SK-N-SH (cell line): ENCODE measurements around the gene CACYBP. TPM values are rescaled to one million over a fixed set of nuclear protein-coding genes. Genes with fewer than 3 reads are reported as not detected.

Experiments used
- CTCF ChIA-PET: fragments of 300-600, 350-600 bp; formaldehyde crosslinking; extraction: SDS; loops from one replicate; lab custom pipeline; 2021; lab: Yijun Ruan, JAX
- POLR2A ChIA-PET: fragments of 350-600 bp; sonication (Branson Sonifier 250); formaldehyde crosslinking; extraction: SDS; loops from one replicate; lab custom pipeline; 2020; ENCODE audit warnings: antibody characterized with exemption, inconsistent platforms; lab: Yijun Ruan, JAX
- DNase-seq: peaks from one replicate; pipeline ENCODE4 v3.0.0; 2012
- H2AFZ ChIP-seq: fragments of 200-600 bp; sonication (generic); 2 replicates; pipeline ENCODE4 v1.8.1; 2016; ENCODE audit warnings: antibody characterized with exemption, mild to moderate bottlenecking, low read depth
- H3F3A ChIP-seq: fragments of 200-600 bp; sonication (generic); replicated peaks from 2 replicates; pipeline ENCODE3; 2016; ENCODE audit warnings: antibody characterized with exemption, mild to moderate bottlenecking; ENCODE audit not compliant: insufficient read depth
- H3K27ac ChIP-seq, 2 experiments: fragments of 200-500 bp in 1 of 2; fragments of 200-600 bp in 1 of 2; sonication (Bioruptor generic) in 1 of 2; sonication (generic), shearing (Covaris generic) in 1 of 2; 2 replicates each; pipeline versions ENCODE4 v1.5.1 to v1.6.1; 2014 to 2016; ENCODE audit warnings: low read depth in 2 of 2, inconsistent platforms in 1 of 2, low read length in 1 of 2, mild to moderate bottlenecking in 1 of 2, mixed read lengths in 1 of 2
- H3K27me3 ChIP-seq: fragments of 200-600 bp; sonication (generic), shearing (Covaris generic); 2 replicates; pipeline ENCODE4 v1.6.1; 2016; ENCODE audit warnings: mixed run types; ENCODE audit not compliant: insufficient read depth
- H3K36me3 ChIP-seq, 2 experiments: fragments of 200-500 bp in 1 of 2; fragments of 200-600 bp in 1 of 2; sonication (Bioruptor generic) in 1 of 2; sonication (generic) in 1 of 2; replicated peaks in 1 of 2; 2 replicates each; pipeline versions ENCODE3 to v1.5.1; 2014 to 2016; ENCODE audit warnings: low read length in 1 of 2, mild to moderate bottlenecking in 1 of 2; ENCODE audit not compliant: insufficient read depth in 2 of 2, control insufficient read depth in 1 of 2
- H3K4me1 ChIP-seq, 2 experiments: fragments of 200-500 bp in 1 of 2; fragments of 200-600 bp in 1 of 2; sonication (Bioruptor generic) in 1 of 2; sonication (generic), shearing (Covaris generic) in 1 of 2; 2 replicates each; pipeline versions ENCODE4 v1.5.1 to v1.6.1; 2014 to 2016; ENCODE audit warnings: low read depth in 1 of 2, low read length in 1 of 2, mixed run types in 1 of 2; ENCODE audit not compliant: insufficient read depth in 2 of 2, control insufficient read depth in 1 of 2
- H3K4me2 ChIP-seq: fragments of 200-600 bp; sonication (generic), shearing (Covaris generic); 2 replicates; pipeline ENCODE4 v1.6.1; 2017; ENCODE audit warnings: mixed run types
- H3K4me3 ChIP-seq, 2 experiments: fragments of 200-500 bp in 1 of 2; fragments of 200-600 bp in 1 of 2; sonication (Bioruptor generic) in 1 of 2; sonication (generic), shearing (Covaris generic) in 1 of 2; 2 replicates each; pipeline versions ENCODE4 v1.5.1 to v1.8.1; 2014 to 2016; ENCODE audit warnings: low read depth in 2 of 2, inconsistent platforms in 1 of 2, low read length in 1 of 2, mild to moderate bottlenecking in 1 of 2, mixed read lengths in 1 of 2, moderate library complexity in 1 of 2
- H3K79me2 ChIP-seq: fragments of 200-600 bp; sonication (generic); 2 replicates; pipeline ENCODE4 v1.8.1; 2017; ENCODE audit warnings: mild to moderate bottlenecking; ENCODE audit not compliant: insufficient read depth
- H3K9ac ChIP-seq: fragments of 200-600 bp; sonication (generic); 2 replicates; pipeline ENCODE4 v1.6.1; 2017; ENCODE audit warnings: mixed run types
- H3K9me2 ChIP-seq: fragments of 200-600 bp; sonication (generic); 2 replicates; pipeline ENCODE4 v1.6.1; 2017; ENCODE audit warnings: mixed run types
- H3K9me3 ChIP-seq: fragments of 200-600 bp; sonication (generic); 2 replicates; pipeline ENCODE4 v1.6.1; 2017; ENCODE audit warnings: mixed run types, mild to moderate bottlenecking, moderate library complexity
- H4K20me1 ChIP-seq: fragments of 200-600 bp; sonication (generic); 2 replicates; pipeline ENCODE4 v1.6.1; 2017; ENCODE audit warnings: mild to moderate bottlenecking, mixed run types; ENCODE audit not compliant: insufficient read depth
- CHD2 ChIP-seq: fragments of 150-350 bp; IDR thresholded peaks from 2 replicates; pipeline ENCODE4 v1.6.1; 2018; ENCODE audit warnings: low read length; ENCODE audit not compliant: partially characterized antibody
- CTCF ChIP-seq: fragments of 200-600 bp; sonication (generic); IDR thresholded peaks from 2 replicates; pipeline ENCODE4 v1.6.1; 2017; ENCODE audit warnings: antibody characterized with exemption, mild to moderate bottlenecking, moderate library complexity
- ELF1 ChIP-seq: IDR thresholded peaks from 2 replicates; pipeline ENCODE4 v1.4.0; 2012
- FOXJ3 ChIP-seq: sonication (generic); formaldehyde crosslinking; IDR thresholded peaks from 2 replicates; pipeline ENCODE4 v1.5.1; 2020; ENCODE audit warnings: mild to moderate bottlenecking, missing genetic modification reagents
- FOXM1 ChIP-seq: IDR thresholded peaks from 2 replicates; pipeline ENCODE4 v1.4.0; 2012; ENCODE audit warnings: low read depth, mild to moderate bottlenecking
- GATA2 ChIP-seq: sonication (generic); formaldehyde crosslinking; IDR thresholded peaks from 2 replicates; pipeline ENCODE4 v1.5.0; 2020; ENCODE audit warnings: mild to moderate bottlenecking, missing genetic modification reagents
- MAX ChIP-seq: IDR thresholded peaks from 2 replicates; pipeline ENCODE4 v1.4.0; 2012; ENCODE audit warnings: low read depth
- MEF2A ChIP-seq: IDR thresholded peaks from 2 replicates; pipeline ENCODE4 v1.4.0; 2012; ENCODE audit warnings: low read depth, borderline replicate concordance
- NFIC ChIP-seq: IDR thresholded peaks from 2 replicates; pipeline ENCODE4 v1.4.0; 2012; ENCODE audit warnings: borderline replicate concordance
- PBX3 ChIP-seq: IDR thresholded peaks from 2 replicates; pipeline ENCODE4; 2012
- POLR2AphosphoS5 ChIP-seq: IDR thresholded peaks from 2 replicates; pipeline ENCODE4 v1.6.1; 2012; ENCODE audit warnings: low read depth, low read length
- RAD21 ChIP-seq: IDR thresholded peaks from 2 replicates; pipeline ENCODE4 v1.6.1; 2012; ENCODE audit warnings: mild to moderate bottlenecking, low read length
- REST ChIP-seq: IDR thresholded peaks from 2 replicates; pipeline ENCODE4 v1.6.1; 2012; ENCODE audit warnings: mild to moderate bottlenecking, low read depth, low read length, moderate library complexity
- RFX5 ChIP-seq: IDR thresholded peaks from 2 replicates; pipeline ENCODE4 v1.6.1; 2012; ENCODE audit warnings: mild to moderate bottlenecking, improper control_type of control experiment, low read length
- RXRA ChIP-seq: IDR thresholded peaks from 2 replicates; pipeline ENCODE4 v1.4.0; 2012; ENCODE audit warnings: low read depth, mild to moderate bottlenecking, borderline replicate concordance
- TAF1 ChIP-seq: IDR thresholded peaks from 2 replicates; pipeline ENCODE4 v1.6.1; 2012; ENCODE audit warnings: low read depth, mild to moderate bottlenecking, low read length, moderate library complexity, borderline replicate concordance
- TCF12 ChIP-seq: IDR thresholded peaks from 2 replicates; pipeline ENCODE4 v1.4.0; 2012
- YY1 ChIP-seq: IDR thresholded peaks from 2 replicates; pipeline ENCODE4 v1.4.0; 2012; ENCODE audit warnings: low read depth, mild to moderate bottlenecking
- ZBTB33 ChIP-seq: IDR thresholded peaks from 2 replicates; pipeline ENCODE4 v1.4.0; 2012; ENCODE audit warnings: low read depth, borderline replicate concordance
- WGBS: methylation state at CpG from one replicate; pipeline ENCODE4 v1.1.6; 2017; ENCODE audit warnings: low lambda C conversion rate; 5-methylcytosine and 5-hydroxymethylcytosine counted together
- polyA plus RNA-seq, 3 experiments: library from polyadenylated mRNA; depleted of rRNA; stranded (reverse); fragments of >200 nt; gene quantifications; 2 replicates each; pipeline ENCODE4 v1.2.3, GENCODE V29; 2012

Gene CACYBP
- polyA plus RNA-seq, 1 of the 3 experiments (the other 2 are of a cell fraction), result 56.2 TPM

GRCh38 chr1:175050992-175051391 is 51.2 kb downstream of the CACYBP start:
- WGBS, result 22% methylated on average over 2 of the region's 2 CpGs
- Histone ChIP-seq H3K4me1 (no peaks in the 10 kb centered on the region), H3K9me2 (no peaks in the 10 kb centered on the region), H3K4me2 (no peak overlapping the region), H3K9me3 (no peaks in the 10 kb centered on the region), H3K79me2 (no peaks in the 10 kb centered on the region), H3K27me3 (no peaks in the 10 kb centered on the region), H3F3A (no peaks in the 10 kb centered on the region), H2AFZ (no peak overlapping the region), H4K20me1 (no peaks in the 10 kb centered on the region), H3K9ac (no peak overlapping the region), H3K4me3 (no peak overlapping the region), H3K36me3 (no peaks in the 10 kb centered on the region), H3K27ac (no peak overlapping the region)
- CTCF ChIA-PET, result interaction anchor here (1.8 to 3.1 kb wide), 3 partner anchors 22 to 95 kb away, joined by 3 to 10 read pairs (median 7); no protein-coding TSS in a partner anchor
- no peak for DNase-seq
- POLR2A ChIA-PET, result no interaction called here
- TF ChIP-seq CHD2 (no peak), CTCF (no peak), RFX5 (no peak), NFIC (no peak), PBX3 (no peak), ZBTB33 (no peak), TCF12 (no peak), REST (no peak), GATA2 (CRISPR knock-in tag) (no peak), FOXJ3 (CRISPR knock-in tag) (no peak), YY1 (no peak), RAD21 (no peak), MAX (no peak), TAF1 (no peak), FOXM1 (no peak), MEF2A (no peak), POLR2AphosphoS5 (no peak), RXRA (no peak), ELF1 (no peak)
